B cell (primary cell): ENCODE data around the gene LRP11. TPM values are rescaled to one million over a fixed set of nuclear protein-coding genes. Genes with fewer than 3 reads are reported as not detected.

Source experiments
- ATAC-seq: fragments of 200-7000 bp; cut with Tn5 transposase; one replicate; pipeline ENCODE4 v1.10.0; 2021; ENCODE audit warnings: low read depth, mild to moderate bottlenecking, moderate number of reproducible peaks, moderate library complexity
- CTCF ChIA-PET: fragments of 350-600 bp; sonication (Branson Sonifier 250); formaldehyde crosslinking; loops from one replicate; lab custom pipeline; 2021; ENCODE audit warnings: antibody characterized with exemption, inconsistent platforms; lab: Charles Lee
- POLR2A ChIA-PET: fragments of 350-600 bp; sonication (Branson Sonifier 250); formaldehyde crosslinking; loops from one replicate; lab custom pipeline; 2021; ENCODE audit warnings: antibody characterized with exemption; lab: Charles Lee
- DNase-seq: peaks from one replicate; pipeline ENCODE4 v3.0.0; 2013
- H2AFZ ChIP-seq: 2 replicates; pipeline ENCODE4 v1.6.1; 2012; ENCODE audit warnings: mild to moderate bottlenecking, low read depth, low read length; ENCODE audit not compliant: insufficient read depth, poor library complexity, severe bottlenecking
- H3K27ac ChIP-seq, 2 donors: 1 replicate in 1 of 2; 2 replicates in 1 of 2; pipeline ENCODE4 v1.5.1; 2012 to 2013; ENCODE audit warnings: low read length in 2 of 2, mild to moderate bottlenecking in 2 of 2, moderate library complexity in 1 of 2
- H3K27me3 ChIP-seq, 4 experiments: fragments of 200-600 bp in 1 of 4; sonication (generic) in 1 of 4; replicated peaks in 1 of 4; 1 replicate in 2 of 4; 2 replicates in 2 of 4; pipeline versions ENCODE4 v1.6.1 to v1.7.0; 2013 to 2016; ENCODE audit warnings: low read length in 3 of 4, mild to moderate bottlenecking in 2 of 4, mixed read lengths in 1 of 4, moderate library complexity in 1 of 4; ENCODE audit not compliant: insufficient read depth in 4 of 4, control insufficient read depth in 3 of 4; ENCODE audit errors: control extremely low read depth in 1 of 4
- H3K36me3 ChIP-seq, 2 experiments: replicated peaks in 1 of 2; 1 replicate in 1 of 2; 2 replicates in 1 of 2; pipeline versions ENCODE4 v1.6.1 to v1.7.1; 2013; ENCODE audit warnings: low read length in 1 of 2; ENCODE audit not compliant: insufficient read depth in 2 of 2, control insufficient read depth in 1 of 2; ENCODE audit errors: control extremely low read depth in 1 of 2, extremely low read depth in 1 of 2
- H3K4me1 ChIP-seq, 2 donors: fragments of 200-600 bp in 1 of 2; sonication (generic) in 1 of 2; 1 replicate in 1 of 2; 2 replicates in 1 of 2; pipeline versions ENCODE4 v1.5.1 to v1.6.1; 2013 to 2017; ENCODE audit warnings: low read length in 2 of 2; ENCODE audit not compliant: control insufficient read depth in 2 of 2, insufficient read depth in 2 of 2
- H3K4me2 ChIP-seq: replicated peaks from 2 replicates; pipeline ENCODE3; 2012; ENCODE audit warnings: mild to moderate bottlenecking, low read depth, low read length; ENCODE audit not compliant: poor library complexity, severe bottlenecking
- H3K4me3 ChIP-seq, 5 experiments: fragments of 200-600 bp in 1 of 5; sonication (generic) in 1 of 5; 1 replicate in 3 of 5; 2 replicates in 2 of 5; pipeline versions ENCODE4 v1.5.1 to v1.7.0; 2011 to 2016; ENCODE audit warnings: low read length in 4 of 5, mild to moderate bottlenecking in 4 of 5, low read depth in 2 of 5, control low read depth in 1 of 5, moderate library complexity in 1 of 5; ENCODE audit not compliant: insufficient read depth in 1 of 5; ENCODE audit errors: control extremely low read depth in 1 of 5, extremely low read depth in 1 of 5
- H3K79me2 ChIP-seq: fragments of 200-600 bp; sonication (generic); one replicate; pipeline ENCODE4 v1.6.0; 2016; ENCODE audit warnings: low read length; ENCODE audit not compliant: control insufficient read depth, insufficient read depth
- H3K9ac ChIP-seq: fragments of 200-600 bp; sonication (generic); 2 replicates; pipeline ENCODE4 v1.6.1; 2017; ENCODE audit warnings: mild to moderate bottlenecking, low read length, moderate library complexity
- H3K9me3 ChIP-seq, 3 donors: one replicate each; pipeline versions ENCODE4 v1.6.1 to v1.7.1; 2013; ENCODE audit warnings: low read length in 2 of 3; ENCODE audit not compliant: control insufficient read depth in 2 of 3, insufficient read depth in 1 of 3; ENCODE audit errors: control extremely low read depth in 1 of 3
- H4K20me1 ChIP-seq: 2 replicates; pipeline ENCODE4 v1.6.0; 2012; ENCODE audit warnings: mild to moderate bottlenecking, low read length; ENCODE audit not compliant: insufficient read depth, control insufficient read depth, poor library complexity, severe bottlenecking
- H3K27ac Mint-ChIP-seq: one replicate; pipeline ENCODE4 v1.8.0; 2021; ENCODE audit warnings: mixed read lengths
- H3K27me3 Mint-ChIP-seq: one replicate; pipeline ENCODE4 v1.8.0; 2021; ENCODE audit warnings: mixed read lengths
- H3K4me1 Mint-ChIP-seq: one replicate; pipeline ENCODE4 v1.8.0; 2021; ENCODE audit warnings: mixed read lengths
- H3K4me3 Mint-ChIP-seq: one replicate; pipeline ENCODE4 v1.8.0; 2021; ENCODE audit warnings: mixed read lengths
- H3K9me3 Mint-ChIP-seq: one replicate; pipeline ENCODE4 v1.8.0; 2022; ENCODE audit warnings: mixed read lengths; ENCODE audit not compliant: insufficient read depth
- EZH2 ChIP-seq: IDR thresholded peaks from 2 replicates; pipeline ENCODE4 v1.6.1; 2012; ENCODE audit warnings: borderline replicate concordance, low read depth, mild to moderate bottlenecking, moderate library complexity, low read length; ENCODE audit not compliant: insufficient read depth, poor library complexity, severe bottlenecking
- whole genome bisulfite sequencing: methylation state at CpG from one replicate; pipeline ENCODE4 v1.1.5; 2013; ENCODE audit warnings: missing lambda C conversion rate; ENCODE audit not compliant: insufficient coverage; 5-methylcytosine and 5-hydroxymethylcytosine counted together
- intact Hi-C: fragments of 100-400 bp; cut with micrococcal nuclease; formaldehyde crosslinking; loops from one replicate; pipeline ENCODE4 v1.10.0; 2022
- polyA plus RNA-seq: library from polyadenylated mRNA; depleted of rRNA; stranded (reverse); fragments of >200 nt; gene quantifications from 2 replicates; pipeline ENCODE4 v1.2.3, GENCODE V29; 2012
- total RNA-seq, 2 donors: library from RNA; stranded (reverse); fragments of 120-200 nt in 1 of 2; gene quantifications; 1 replicate in 1 of 2; 2 replicates in 1 of 2; pipeline versions ENCODE4 v1.2.3 to v1.2.4, GENCODE V29; 2013 to 2022
- TF ChIP-seq, protein P1 (sequence below): fragments of 200-600 bp; IDR thresholded peaks from one replicate; pipeline ENCODE4 v1.8.0; 2022; ENCODE audit warnings: antibody characterized with exemption, mild to moderate bottlenecking

LRP11 gene
- total and polyA plus RNA-seq, 2 donors (not counting 1 experiment from before 2014, with no cell fraction given), result 0.34 to 1.2 TPM

- Mint-ChIP-seq H3K27ac (no peak overlapping the region), H3K27me3 (peaks cover 42% of the 10 kb centered on the region), H3K4me1 (no peaks in the 10 kb centered on the region), H3K4me3 (no peak overlapping the region), H3K9me3 (no peaks in the 10 kb centered on the region)
- no peak overlapping the region for H3K27ac ChIP-seq
- no peaks in the 10 kb centered on the region for H3K79me2 ChIP-seq
- H3K27me3 ChIP-seq, result peaks cover 0 to 9% (median 0%) of the 10 kb centered on the region in 4 experiments
- POLR2A ChIA-PET, result no interaction called here
- no peak overlapping the region for H3K4me2 ChIP-seq
- no peak for TF ChIP-seq EZH2
- TF ChIP-seq, protein P1, sequence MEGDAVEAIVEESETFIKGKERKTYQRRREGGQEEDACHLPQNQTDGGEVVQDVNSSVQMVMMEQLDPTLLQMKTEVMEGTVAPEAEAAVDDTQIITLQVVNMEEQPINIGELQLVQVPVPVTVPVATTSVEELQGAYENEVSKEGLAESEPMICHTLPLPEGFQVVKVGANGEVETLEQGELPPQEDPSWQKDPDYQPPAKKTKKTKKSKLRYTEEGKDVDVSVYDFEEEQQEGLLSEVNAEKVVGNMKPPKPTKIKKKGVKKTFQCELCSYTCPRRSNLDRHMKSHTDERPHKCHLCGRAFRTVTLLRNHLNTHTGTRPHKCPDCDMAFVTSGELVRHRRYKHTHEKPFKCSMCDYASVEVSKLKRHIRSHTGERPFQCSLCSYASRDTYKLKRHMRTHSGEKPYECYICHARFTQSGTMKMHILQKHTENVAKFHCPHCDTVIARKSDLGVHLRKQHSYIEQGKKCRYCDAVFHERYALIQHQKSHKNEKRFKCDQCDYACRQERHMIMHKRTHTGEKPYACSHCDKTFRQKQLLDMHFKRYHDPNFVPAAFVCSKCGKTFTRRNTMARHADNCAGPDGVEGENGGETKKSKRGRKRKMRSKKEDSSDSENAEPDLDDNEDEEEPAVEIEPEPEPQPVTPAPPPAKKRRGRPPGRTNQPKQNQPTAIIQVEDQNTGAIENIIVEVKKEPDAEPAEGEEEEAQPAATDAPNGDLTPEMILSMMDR, result no peak
- no peak overlapping the region for H3K9ac ChIP-seq
- intact Hi-C loops, result no loop called here
- no peak for DNase-seq
- no peak overlapping the region for H2AFZ ChIP-seq
- WGBS, result 91% methylated on average over 6 of the region's 9 CpGs
- no peaks in the 10 kb centered on the region for H3K4me1 ChIP-seq
- H3K9me3 ChIP-seq, result no peaks in the 10 kb centered on the region
- no peaks in the 10 kb centered on the region for H4K20me1 ChIP-seq
- no peaks in the 10 kb centered on the region for H3K36me3 ChIP-seq
- no peak for ATAC-seq
- no peak overlapping the region for H3K4me3 ChIP-seq
- CTCF ChIA-PET, result interaction anchor here (0.6 kb wide), 1 partner anchor 16 kb away, joined by 5 read pairs; no protein-coding TSS in a partner anchor
These were observed 34.8 kb upstream of the LRP11 start for GRCh38 chr6:149898966-149899365.

GRCh38 chr6:149897855-149898744, 33.9 kb upstream of the LRP11 start, which contains the start of gene RAET1E:
TSS of gene RAET1E (minus strand) at chr6:149898113. CDS start at chr6:149890901, 7,212 bp downstream.
- Histone ChIP-seq H3K36me3 (no peaks in the 10 kb centered on the region), H3K4me3 (no peak within 1 kb of the TSS), H4K20me1 (no peaks in the 10 kb centered on the region), H3K9ac (no peak within 1 kb of the TSS), H3K27ac (no peak within 1 kb of the TSS), H3K9me3 (no peaks in the 10 kb centered on the region), H3K4me2 (no peak within 1 kb of the TSS), H3K79me2 (no peaks in the 10 kb centered on the region), H3K27me3 (peaks cover 0 to 7% (median 0%) of the 10 kb centered on the region in 4 experiments), H3K4me1 (no peaks in the 10 kb centered on the region), H2AFZ (no peak within 1 kb of the TSS)
- DNase-seq, result no peak
- peaks cover 50% of the 10 kb centered on the region for H3K27me3 Mint-ChIP-seq
- POLR2A ChIA-PET, result no interaction called here
- intact Hi-C loops, result no loop called here
- no peak for ATAC-seq
- 85% methylated on average over 13 of the region's 17 CpGs for WGBS
- H3K9me3 Mint-ChIP-seq, result no peaks in the 10 kb centered on the region
- H3K27ac Mint-ChIP-seq, result no peak within 1 kb of the TSS
- no peak within 1 kb of the TSS for H3K4me3 Mint-ChIP-seq
- CTCF ChIA-PET, result interaction anchor here (0.8 kb wide), 1 partner anchor 59 kb away, joined by 3 read pairs; no protein-coding TSS in a partner anchor
- H3K4me1 Mint-ChIP-seq, result no peaks in the 10 kb centered on the region
- TF ChIP-seq, protein P1, result no peak
- no peak for TF ChIP-seq EZH2
